Mononuclear cell (primary cell): Measurements from ENCODE around the gene SPEM1. TPM values are rescaled to one million over a fixed set of nuclear protein-coding genes. Genes with fewer than 3 reads are reported as not detected.

Experiments used
- H3K27me3 ChIP-seq: 2 replicates; pipeline ENCODE4 v1.6.0; 2011; ENCODE audit warnings: low read length, control low read depth; ENCODE audit not compliant: insufficient read depth
- H3K4me1 ChIP-seq: 2 replicates; pipeline ENCODE4 v1.5.1; 2011; ENCODE audit warnings: mild to moderate bottlenecking, low read length, control low read depth; ENCODE audit not compliant: insufficient read depth
- H3K4me3 ChIP-seq: 2 replicates; pipeline ENCODE4 v1.5.1; 2011; ENCODE audit warnings: mild to moderate bottlenecking, low read length, moderate library complexity
- H3K9me3 ChIP-seq: 2 replicates; pipeline ENCODE4 v1.5.1; 2011; ENCODE audit warnings: low read depth, mild to moderate bottlenecking, control low read depth, low read length
- total RNA-seq: library from RNA; depleted of rRNA; stranded (reverse); fragments of >200 nt; gene quantifications from one replicate; pipeline ENCODE4 v1.2.3, GENCODE V29; 2012

SPEM1 gene
- total RNA-seq, 1 donor = not detected

- Histone ChIP-seq H3K27me3 (no peaks in the 10 kb centered on the region), H3K4me1 (no peaks in the 10 kb centered on the region), H3K4me3 (no peak within 1 kb of the TSS), H3K9me3 (no peaks in the 10 kb centered on the region)
Observed at GRCh38 chr17:7425316-7425715, 5.2 kb downstream of the SPEM1 start, which contains the start of gene SPEM2. TSS of gene SPEM2 (plus strand) at chr17:7425616. CDS start at chr17:7425689, 73 bp downstream.

GRCh38 chr17:7425756-7426155 lies 5.6 kb downstream of the SPEM1 start:
- Histone ChIP-seq H3K9me3 (no peaks in the 10 kb centered on the region), H3K4me1 (no peaks in the 10 kb centered on the region), H3K4me3 (no peak overlapping the region), H3K27me3 (no peaks in the 10 kb centered on the region)

- no peaks in the 10 kb centered on the region for H3K4me1 ChIP-seq
- no peaks in the 10 kb centered on the region for H3K9me3 ChIP-seq
- H3K27me3 ChIP-seq = no peaks in the 10 kb centered on the region
- H3K4me3 ChIP-seq = no peak overlapping the region
Observed at GRCh38 chr17:7426203-7426863, 6.2 kb downstream of the SPEM1 start.

DNA sequence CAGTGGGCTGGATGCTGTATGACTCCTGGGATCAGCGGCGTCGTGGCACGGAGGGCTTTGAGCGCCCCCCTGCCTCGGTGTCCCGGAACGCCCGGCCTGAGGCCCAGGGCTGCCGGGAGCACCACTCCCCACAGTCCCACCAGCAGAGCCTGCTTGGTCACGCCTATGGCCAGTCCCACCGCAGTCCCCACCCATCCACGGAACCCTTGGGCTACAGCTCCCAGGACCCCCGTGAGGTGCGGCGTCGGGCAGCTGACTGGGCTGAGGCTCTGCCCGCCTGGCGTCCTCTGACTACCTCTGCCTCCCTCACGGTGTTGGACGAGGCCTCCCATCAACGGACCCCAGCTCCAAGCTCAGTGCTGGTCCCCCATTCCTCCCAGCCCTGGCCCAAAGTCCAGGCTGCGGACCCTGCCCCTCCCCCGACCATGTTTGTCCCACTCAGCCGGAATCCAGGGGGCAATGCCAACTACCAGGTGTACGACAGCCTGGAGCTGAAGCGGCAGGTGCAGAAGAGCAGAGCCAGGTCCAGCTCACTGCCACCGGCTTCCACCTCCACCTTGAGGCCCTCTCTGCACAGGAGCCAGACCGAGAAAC lies 6.9 kb downstream of the SPEM1 start:
- no peaks in the 10 kb centered on the region for H3K4me1 ChIP-seq

DNA sequence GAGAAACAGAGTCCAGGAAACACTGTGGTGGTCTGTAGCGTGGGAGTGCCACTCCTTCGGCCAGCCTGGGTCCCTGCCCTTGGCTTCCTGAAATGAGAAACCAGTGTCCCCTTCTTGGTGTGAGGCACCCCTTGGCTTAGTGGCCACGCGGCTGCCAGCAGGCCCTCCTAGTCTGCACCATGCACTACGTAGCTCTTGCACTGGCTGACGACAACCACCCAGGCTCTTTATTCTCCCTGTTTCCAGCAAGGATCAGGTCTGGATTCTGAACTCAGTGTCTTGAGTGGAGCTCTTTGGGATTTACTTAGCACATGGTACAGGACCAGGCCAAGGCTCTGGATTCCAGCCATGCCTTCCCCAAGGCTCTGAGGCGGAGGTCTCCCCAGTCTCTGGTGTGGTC lies 7.4 kb downstream of the SPEM1 start:
- H3K27me3 ChIP-seq = no peaks in the 10 kb centered on the region
- H3K4me1 ChIP-seq = no peaks in the 10 kb centered on the region
- no peaks in the 10 kb centered on the region for H3K9me3 ChIP-seq
- H3K4me3 ChIP-seq = no peak overlapping the region

More for the DNA sequence above, 6.9 kb downstream of the SPEM1 start:
- no peaks in the 10 kb centered on the region for H3K9me3 ChIP-seq
- H3K4me3 ChIP-seq = no peak overlapping the region
- H3K27me3 ChIP-seq = no peaks in the 10 kb centered on the region

- Histone ChIP-seq H3K4me1 (no peaks in the 10 kb centered on the region), H3K4me3 (no peak within 1 kb of the TSS), H3K9me3 (no peaks in the 10 kb centered on the region), H3K27me3 (no peaks in the 10 kb centered on the region)
Observed at GRCh38 chr17:7428557-7428956, 8.4 kb downstream of the SPEM1 start, which contains the start of gene SPEM3. TSS of gene SPEM3 (plus strand) at chr17:7428857. CDS start at chr17:7428903, 46 bp downstream.

DNA sequence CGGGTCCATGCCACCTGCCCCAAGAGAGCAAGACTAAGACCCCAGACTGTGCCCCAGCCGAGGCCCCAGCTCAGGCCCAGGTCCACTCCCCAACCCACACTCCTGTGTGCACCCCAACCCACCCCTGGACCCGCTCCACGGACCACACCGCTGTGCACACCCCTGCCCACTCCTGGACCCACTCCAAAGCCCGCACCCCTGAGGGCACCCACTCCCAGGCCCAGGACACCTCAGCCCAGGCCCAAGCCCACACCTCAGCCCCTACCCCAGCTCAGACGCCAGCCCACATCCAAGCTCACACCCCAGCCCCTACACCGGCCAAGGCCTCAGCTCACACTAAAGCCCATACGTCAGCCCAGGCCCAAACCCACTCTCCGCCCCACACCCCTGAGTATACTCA lies 9.6 kb downstream of the SPEM1 start:
- Histone ChIP-seq H3K4me1 (peaks cover 1% of the 10 kb centered on the region), H3K4me3 (no peak overlapping the region), H3K9me3 (no peaks in the 10 kb centered on the region), H3K27me3 (no peaks in the 10 kb centered on the region)

DNA sequence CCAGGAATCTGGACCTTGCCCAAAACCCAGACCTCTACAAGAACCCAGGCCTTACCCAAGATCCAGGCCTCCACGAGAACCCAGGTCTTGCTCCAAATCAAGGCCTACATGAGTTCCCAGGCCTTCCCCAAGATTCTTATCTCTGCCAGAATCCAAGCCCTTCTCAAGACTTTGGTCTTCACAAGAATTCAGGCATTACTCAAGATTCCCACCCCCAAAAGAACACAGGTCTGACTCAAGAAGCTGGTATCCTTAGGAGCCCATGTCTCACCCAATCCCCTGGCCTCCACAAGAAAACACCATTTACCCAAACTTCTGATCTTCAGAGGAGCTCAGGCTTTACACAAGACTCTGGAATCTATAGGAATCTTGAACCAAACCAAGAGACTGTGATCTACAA lies 11.1 kb downstream of the SPEM1 start:
- H3K27me3 ChIP-seq = no peaks in the 10 kb centered on the region

DNA sequence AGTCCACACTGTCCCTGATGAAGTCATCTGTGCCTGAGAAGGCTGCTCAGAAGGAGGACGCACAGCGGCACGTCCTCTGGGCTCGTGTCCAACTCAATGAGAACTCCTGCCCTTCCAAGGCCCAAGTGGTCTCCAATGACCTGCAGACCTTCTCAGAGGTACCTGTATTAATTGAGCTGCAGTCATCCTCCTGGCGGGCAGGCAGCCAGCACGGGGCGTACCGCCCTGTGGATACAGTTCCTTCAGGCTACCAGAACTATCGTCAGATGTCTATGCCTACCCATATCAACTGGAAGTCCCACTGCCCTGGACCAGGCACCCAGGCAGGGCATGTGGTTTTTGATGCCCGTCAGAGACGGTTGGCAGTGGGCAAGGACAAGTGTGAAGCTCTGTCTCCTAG lies 12.2 kb downstream of the SPEM1 start:
- Histone ChIP-seq H3K9me3 (no peaks in the 10 kb centered on the region), H3K4me1 (peaks cover 18% of the 10 kb centered on the region), H3K27me3 (no peaks in the 10 kb centered on the region), H3K4me3 (no peak overlapping the region)

More for the DNA sequence above, 11.1 kb downstream of the SPEM1 start:
- no peak overlapping the region for H3K4me3 ChIP-seq
- no peaks in the 10 kb centered on the region for H3K9me3 ChIP-seq
- H3K4me1 ChIP-seq = peaks cover 7% of the 10 kb centered on the region

GRCh38 chr17:7435676-7436555 lies 15.8 kb downstream of the SPEM1 start:
- peaks cover 53% of the 10 kb centered on the region for H3K4me1 ChIP-seq
- no peaks in the 10 kb centered on the region for H3K9me3 ChIP-seq
- H3K27me3 ChIP-seq = peaks cover 24% of the 10 kb centered on the region
- H3K4me3 ChIP-seq = peak overlapping the region; percentile 44

- peak overlapping the region; percentile 44 for H3K4me3 ChIP-seq
- peaks cover 32% of the 10 kb centered on the region for H3K27me3 ChIP-seq
- no peaks in the 10 kb centered on the region for H3K9me3 ChIP-seq
- H3K4me1 ChIP-seq = peaks cover 55% of the 10 kb centered on the region
Observed at GRCh38 chr17:7436556-7437368, 16.6 kb downstream of the SPEM1 start.

DNA sequence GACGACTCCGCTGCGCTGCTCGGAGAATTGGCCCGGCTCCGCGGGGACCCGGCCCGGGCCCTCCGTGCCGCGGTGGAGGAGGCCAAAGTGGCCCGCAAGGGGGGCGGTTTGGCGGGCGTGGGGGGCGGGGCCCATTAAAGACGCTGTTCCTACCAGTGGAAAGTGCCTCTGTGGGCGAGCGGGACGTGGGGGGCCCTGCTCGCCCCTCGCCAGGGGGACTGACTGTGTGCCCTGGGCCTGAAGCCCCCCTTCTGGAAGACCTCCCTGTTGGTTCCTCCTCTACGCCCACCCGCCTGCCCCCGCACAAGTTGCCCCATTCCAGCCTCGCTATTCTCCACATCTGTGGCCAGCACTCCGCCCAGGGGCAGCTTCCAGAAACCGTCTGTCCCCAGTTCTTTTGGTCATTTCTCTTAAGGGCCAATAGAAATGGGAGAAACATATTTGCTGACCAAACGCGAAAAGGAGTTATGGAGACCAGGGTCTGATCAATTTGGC lies 17.3 kb downstream of the SPEM1 start:
- Histone ChIP-seq H3K4me1 (peaks cover 55% of the 10 kb centered on the region), H3K27me3 (peaks cover 36% of the 10 kb centered on the region), H3K9me3 (no peaks in the 10 kb centered on the region), H3K4me3 (no peak overlapping the region)

DNA sequence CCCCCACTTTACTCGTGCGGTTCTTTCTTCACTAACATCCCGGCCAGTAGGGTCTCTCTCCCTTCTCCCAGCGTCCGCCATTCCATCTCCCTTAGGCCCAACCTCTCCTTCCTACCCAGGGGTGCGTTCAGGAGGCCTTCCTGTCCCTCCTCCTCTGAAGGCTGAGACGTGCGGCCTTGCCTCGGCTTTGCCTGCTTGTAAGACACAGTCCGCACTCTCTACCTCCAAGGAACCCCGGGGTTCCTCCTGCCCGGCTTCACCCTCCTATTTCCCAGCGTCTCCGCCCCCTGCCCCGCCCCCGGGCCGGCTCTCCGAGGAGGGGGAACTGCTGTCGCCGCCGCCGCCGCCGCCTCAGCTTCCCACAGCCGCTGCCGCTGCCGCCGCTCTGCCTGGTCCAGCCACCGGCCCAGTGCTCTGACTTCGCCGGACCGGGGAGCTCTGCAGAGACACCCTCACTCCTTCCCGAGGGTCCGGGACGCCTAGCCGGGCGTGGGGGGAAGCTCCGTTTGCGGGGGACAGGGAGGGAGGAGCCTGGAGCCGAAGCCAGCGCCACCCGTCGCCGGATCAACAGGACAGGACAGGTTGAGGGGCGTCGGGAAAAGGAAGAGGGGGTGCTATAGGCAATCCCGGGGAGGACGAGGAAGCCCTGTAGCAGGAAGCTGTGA lies 18.0 kb downstream of the SPEM1 start:
- peaks cover 55% of the 10 kb centered on the region for H3K4me1 ChIP-seq
- H3K9me3 ChIP-seq = no peaks in the 10 kb centered on the region
- H3K4me3 ChIP-seq = peak overlapping the region; percentile 9
- peaks cover 38% of the 10 kb centered on the region for H3K27me3 ChIP-seq
